Measurements from ENCODE around the gene GABRG3. TPM values are rescaled to one million over a fixed set of nuclear protein-coding genes. Genes with fewer than 3 reads are reported as not detected.

Gene GABRG3
- total and polyA plus RNA-seq, 4 donors = 0.02 to 0.19 TPM; not detected in 2

DNA sequence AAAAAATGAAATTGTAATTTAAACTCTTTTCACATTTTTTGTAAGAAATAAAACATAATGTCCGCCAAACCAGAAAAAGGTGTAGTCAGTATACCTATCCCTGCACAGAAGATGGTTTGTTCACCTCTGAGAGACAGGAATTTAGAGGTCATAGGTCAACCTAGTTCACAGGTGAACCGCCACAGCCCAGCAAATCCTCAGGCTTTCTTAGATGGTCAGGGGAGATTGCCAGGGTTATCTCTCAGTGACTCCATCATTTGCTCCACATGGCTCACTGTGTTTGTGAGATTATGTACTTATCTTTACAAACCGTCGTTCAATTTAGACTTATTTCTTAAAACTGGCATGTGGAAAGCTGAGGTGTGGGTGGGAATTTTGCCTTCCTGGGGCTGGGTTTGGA is 264.2 kb downstream of the GABRG3 start:
- Histone ChIP-seq H3K9ac (ENCODE audit: low read depth in 1 of 2, low read length in 2 of 2) (no peak overlapping the region), H3K4me3 (ENCODE audit: low read depth in 1 of 3, low read length in 3 of 3) (no peak overlapping the region), H3K36me3 (ENCODE audit: control insufficient read depth in 4 of 4, insufficient read depth in 3 of 4, low read depth in 1 of 4, low read length in 3 of 4) (no peaks in the 10 kb centered on the region), H3K9me3 (ENCODE audit: control insufficient read depth in 4 of 4, low read length in 3 of 4) (no peaks in the 10 kb centered on the region), H3K4me1 (ENCODE audit: control insufficient read depth in 4 of 4, insufficient read depth in 4 of 4, low read length in 3 of 4) (no peaks in the 10 kb centered on the region), H3K27me3 (ENCODE audit: control insufficient read depth in 4 of 4, insufficient read depth in 4 of 4, low read length in 3 of 4) (peaks cover 0 to 2% (median 0%) of the 10 kb centered on the region in 4 donors), H3K27ac (ENCODE audit: low read depth in 1 of 2, low read length in 2 of 2) (no peak overlapping the region)
- WGBS = 32% methylated on average over 4 of the region's 4 CpGs
- no peak for TF ChIP-seq RAD21 (IDR thresholded peaks at IDR 0.05)
- TF ChIP-seq TAF1 (conservative IDR thresholded peaks at IDR 0.05) = no peak
- TF ChIP-seq SP1 (IDR thresholded peaks at IDR 0.05) = no peak
- TF ChIP-seq, protein P1, sequence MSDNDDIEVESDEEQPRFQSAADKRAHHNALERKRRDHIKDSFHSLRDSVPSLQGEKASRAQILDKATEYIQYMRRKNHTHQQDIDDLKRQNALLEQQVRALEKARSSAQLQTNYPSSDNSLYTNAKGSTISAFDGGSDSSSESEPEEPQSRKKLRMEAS (IDR thresholded peaks at IDR 0.05) = no peak
- TF ChIP-seq, protein P2, sequence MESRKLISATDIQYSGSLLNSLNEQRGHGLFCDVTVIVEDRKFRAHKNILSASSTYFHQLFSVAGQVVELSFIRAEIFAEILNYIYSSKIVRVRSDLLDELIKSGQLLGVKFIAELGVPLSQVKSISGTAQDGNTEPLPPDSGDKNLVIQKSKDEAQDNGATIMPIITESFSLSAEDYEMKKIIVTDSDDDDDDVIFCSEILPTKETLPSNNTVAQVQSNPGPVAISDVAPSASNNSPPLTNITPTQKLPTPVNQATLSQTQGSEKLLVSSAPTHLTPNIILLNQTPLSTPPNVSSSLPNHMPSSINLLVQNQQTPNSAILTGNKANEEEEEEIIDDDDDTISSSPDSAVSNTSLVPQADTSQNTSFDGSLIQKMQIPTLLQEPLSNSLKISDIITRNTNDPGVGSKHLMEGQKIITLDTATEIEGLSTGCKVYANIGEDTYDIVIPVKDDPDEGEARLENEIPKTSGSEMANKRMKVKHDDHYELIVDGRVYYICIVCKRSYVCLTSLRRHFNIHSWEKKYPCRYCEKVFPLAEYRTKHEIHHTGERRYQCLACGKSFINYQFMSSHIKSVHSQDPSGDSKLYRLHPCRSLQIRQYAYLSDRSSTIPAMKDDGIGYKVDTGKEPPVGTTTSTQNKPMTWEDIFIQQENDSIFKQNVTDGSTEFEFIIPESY (IDR thresholded peaks at IDR 0.05) = no peak
- TF ChIP-seq, protein P3, sequence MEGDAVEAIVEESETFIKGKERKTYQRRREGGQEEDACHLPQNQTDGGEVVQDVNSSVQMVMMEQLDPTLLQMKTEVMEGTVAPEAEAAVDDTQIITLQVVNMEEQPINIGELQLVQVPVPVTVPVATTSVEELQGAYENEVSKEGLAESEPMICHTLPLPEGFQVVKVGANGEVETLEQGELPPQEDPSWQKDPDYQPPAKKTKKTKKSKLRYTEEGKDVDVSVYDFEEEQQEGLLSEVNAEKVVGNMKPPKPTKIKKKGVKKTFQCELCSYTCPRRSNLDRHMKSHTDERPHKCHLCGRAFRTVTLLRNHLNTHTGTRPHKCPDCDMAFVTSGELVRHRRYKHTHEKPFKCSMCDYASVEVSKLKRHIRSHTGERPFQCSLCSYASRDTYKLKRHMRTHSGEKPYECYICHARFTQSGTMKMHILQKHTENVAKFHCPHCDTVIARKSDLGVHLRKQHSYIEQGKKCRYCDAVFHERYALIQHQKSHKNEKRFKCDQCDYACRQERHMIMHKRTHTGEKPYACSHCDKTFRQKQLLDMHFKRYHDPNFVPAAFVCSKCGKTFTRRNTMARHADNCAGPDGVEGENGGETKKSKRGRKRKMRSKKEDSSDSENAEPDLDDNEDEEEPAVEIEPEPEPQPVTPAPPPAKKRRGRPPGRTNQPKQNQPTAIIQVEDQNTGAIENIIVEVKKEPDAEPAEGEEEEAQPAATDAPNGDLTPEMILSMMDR (IDR thresholded peaks at IDR 0.05; ENCODE audit: low read depth, low read length, missing input control) = no peak
- no peak for TF ChIP-seq FOXA2 (IDR thresholded peaks at IDR 0.05)
- no peak for TF ChIP-seq EGR1 (IDR thresholded peaks at IDR 0.05; ENCODE audit: low read depth in 2 of 2)
- TF ChIP-seq JUND (IDR thresholded peaks at IDR 0.05) = no peak
- no peak for TF ChIP-seq HNF4G (IDR thresholded peaks at IDR 0.05)
- no peak for TF ChIP-seq YY1 (IDR thresholded peaks at IDR 0.05)
- TF ChIP-seq, protein P4, sequence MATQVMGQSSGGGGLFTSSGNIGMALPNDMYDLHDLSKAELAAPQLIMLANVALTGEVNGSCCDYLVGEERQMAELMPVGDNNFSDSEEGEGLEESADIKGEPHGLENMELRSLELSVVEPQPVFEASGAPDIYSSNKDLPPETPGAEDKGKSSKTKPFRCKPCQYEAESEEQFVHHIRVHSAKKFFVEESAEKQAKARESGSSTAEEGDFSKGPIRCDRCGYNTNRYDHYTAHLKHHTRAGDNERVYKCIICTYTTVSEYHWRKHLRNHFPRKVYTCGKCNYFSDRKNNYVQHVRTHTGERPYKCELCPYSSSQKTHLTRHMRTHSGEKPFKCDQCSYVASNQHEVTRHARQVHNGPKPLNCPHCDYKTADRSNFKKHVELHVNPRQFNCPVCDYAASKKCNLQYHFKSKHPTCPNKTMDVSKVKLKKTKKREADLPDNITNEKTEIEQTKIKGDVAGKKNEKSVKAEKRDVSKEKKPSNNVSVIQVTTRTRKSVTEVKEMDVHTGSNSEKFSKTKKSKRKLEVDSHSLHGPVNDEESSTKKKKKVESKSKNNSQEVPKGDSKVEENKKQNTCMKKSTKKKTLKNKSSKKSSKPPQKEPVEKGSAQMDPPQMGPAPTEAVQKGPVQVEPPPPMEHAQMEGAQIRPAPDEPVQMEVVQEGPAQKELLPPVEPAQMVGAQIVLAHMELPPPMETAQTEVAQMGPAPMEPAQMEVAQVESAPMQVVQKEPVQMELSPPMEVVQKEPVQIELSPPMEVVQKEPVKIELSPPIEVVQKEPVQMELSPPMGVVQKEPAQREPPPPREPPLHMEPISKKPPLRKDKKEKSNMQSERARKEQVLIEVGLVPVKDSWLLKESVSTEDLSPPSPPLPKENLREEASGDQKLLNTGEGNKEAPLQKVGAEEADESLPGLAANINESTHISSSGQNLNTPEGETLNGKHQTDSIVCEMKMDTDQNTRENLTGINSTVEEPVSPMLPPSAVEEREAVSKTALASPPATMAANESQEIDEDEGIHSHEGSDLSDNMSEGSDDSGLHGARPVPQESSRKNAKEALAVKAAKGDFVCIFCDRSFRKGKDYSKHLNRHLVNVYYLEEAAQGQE (IDR thresholded peaks at IDR 0.05) = no peak
- TF ChIP-seq NR2F2 (IDR thresholded peaks at IDR 0.05) = no peak
- TF ChIP-seq RXRA (IDR thresholded peaks at IDR 0.05) = no peak
- no peak for DNase-seq (ENCODE audit: low spot score)

DNA sequence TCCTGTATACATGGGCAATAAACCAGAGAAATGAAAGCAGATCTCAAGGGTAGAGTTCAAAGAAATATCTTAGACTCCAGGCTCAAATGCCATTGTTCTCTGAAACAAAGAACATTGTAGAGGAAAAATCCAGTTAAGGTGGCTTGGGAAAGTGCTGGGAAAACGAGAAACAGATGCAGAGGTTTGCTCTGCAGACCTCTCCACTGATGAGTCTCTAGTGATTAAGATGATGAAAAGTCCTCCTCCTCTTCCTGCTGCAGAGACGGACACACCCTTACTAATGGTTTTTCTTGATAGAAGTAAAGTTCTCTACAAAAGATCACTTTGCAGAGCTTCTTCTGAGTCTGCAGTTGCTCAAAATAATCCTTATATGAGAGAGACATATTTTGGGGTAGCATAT is 264.7 kb downstream of the GABRG3 start:
- DNase-seq (ENCODE audit: low spot score) = no peak
- Histone ChIP-seq H3K36me3 (ENCODE audit: control insufficient read depth in 4 of 4, insufficient read depth in 3 of 4, low read depth in 1 of 4, low read length in 3 of 4) (no peaks in the 10 kb centered on the region), H3K4me3 (ENCODE audit: low read depth in 1 of 3, low read length in 3 of 3) (no peak overlapping the region), H3K4me1 (ENCODE audit: control insufficient read depth in 4 of 4, insufficient read depth in 4 of 4, low read length in 3 of 4) (no peaks in the 10 kb centered on the region), H3K27me3 (ENCODE audit: control insufficient read depth in 4 of 4, insufficient read depth in 4 of 4, low read length in 3 of 4) (peaks cover 0 to 2% (median 0%) of the 10 kb centered on the region in 4 donors), H3K9ac (ENCODE audit: low read depth in 1 of 2, low read length in 2 of 2) (no peak overlapping the region), H3K27ac (ENCODE audit: low read depth in 1 of 2, low read length in 2 of 2) (no peak overlapping the region), H3K9me3 (ENCODE audit: control insufficient read depth in 4 of 4, low read length in 3 of 4) (no peaks in the 10 kb centered on the region)
- 12% methylated on average over 2 of the region's 2 CpGs for WGBS
- TF ChIP-seq GABPA (IDR thresholded peaks at IDR 0.05 in 1 of 2, conservative IDR thresholded peaks at IDR 0.05 in 1 of 2) (no peak), YY1 (IDR thresholded peaks at IDR 0.05) (no peak), EGR1 (IDR thresholded peaks at IDR 0.05; ENCODE audit: low read depth in 2 of 2) (no peak), HNF4A (conservative IDR thresholded peaks at IDR 0.05) (no peak), FOXA1 (IDR thresholded peaks at IDR 0.05) (no peak), HNF4G (IDR thresholded peaks at IDR 0.05) (no peak), RXRA (IDR thresholded peaks at IDR 0.05) (no peak), JUND (IDR thresholded peaks at IDR 0.05) (no peak), RAD21 (IDR thresholded peaks at IDR 0.05) (no peak), TAF1 (conservative IDR thresholded peaks at IDR 0.05) (no peak)
- TF ChIP-seq, protein P5, sequence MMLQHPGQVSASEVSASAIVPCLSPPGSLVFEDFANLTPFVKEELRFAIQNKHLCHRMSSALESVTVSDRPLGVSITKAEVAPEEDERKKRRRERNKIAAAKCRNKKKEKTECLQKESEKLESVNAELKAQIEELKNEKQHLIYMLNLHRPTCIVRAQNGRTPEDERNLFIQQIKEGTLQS (IDR thresholded peaks at IDR 0.05) = no peak
- TF ChIP-seq, protein P4 (IDR thresholded peaks at IDR 0.05) = no peak
- TF ChIP-seq, protein P1 (IDR thresholded peaks at IDR 0.05) = no peak

Data from liver (tissue), 9 donors.